ENCODE measurements around the gene MYO1D.

The MYO1D gene

GRCh38 chr17:32551186-32551955 is 325.6 kb downstream of the MYO1D start:
- no peak for TF ChIP-seq CTCF (IDR thresholded peaks at IDR 0.05)

- TF ChIP-seq CTCF (IDR thresholded peaks at IDR 0.05) = no peak
Measured at GRCh38 chr17:32549559-32549958, 327.4 kb downstream of the MYO1D start.

GRCh38 chr17:32546031-32546444 is 330.9 kb downstream of the MYO1D start:
- no peak for TF ChIP-seq CTCF (IDR thresholded peaks at IDR 0.05)

- no peak for TF ChIP-seq CTCF (IDR thresholded peaks at IDR 0.05)
Measured at GRCh38 chr17:32542186-32542585, 334.7 kb downstream of the MYO1D start.

GRCh38 chr17:32541640-32542039 is 335.3 kb downstream of the MYO1D start:
- TF ChIP-seq CTCF (IDR thresholded peaks at IDR 0.05) = no peak

GRCh38 chr17:32536736-32537643 is 339.9 kb downstream of the MYO1D start:
- TF ChIP-seq CTCF (IDR thresholded peaks at IDR 0.05) = no peak

GRCh38 chr17:32533296-32533695 is 343.6 kb downstream of the MYO1D start:
- TF ChIP-seq CTCF (IDR thresholded peaks at IDR 0.05) = no peak
